Ishikawa (cell line): ENCODE measurements around the gene XRCC3.

Experiments used
- CEBPB ChIP-seq: IDR thresholded peaks from 2 replicates; pipeline ENCODE4 v1.6.1; 2012
- CREB1 ChIP-seq: IDR thresholded peaks from 2 replicates; pipeline ENCODE4 v1.6.1; 2012; ENCODE audit warnings: low read depth
- EGR1 ChIP-seq: IDR thresholded peaks from 2 replicates; pipeline ENCODE4 v1.6.1; 2012
- EP300 ChIP-seq: IDR thresholded peaks from 2 replicates; pipeline ENCODE4 v1.6.1; 2012; ENCODE audit warnings: borderline replicate concordance
- FOXM1 ChIP-seq: IDR thresholded peaks from 2 replicates; pipeline ENCODE4 v1.6.1; 2012; ENCODE audit warnings: low read depth, borderline replicate concordance
- RAD21 ChIP-seq: IDR thresholded peaks from 2 replicates; pipeline ENCODE4 v1.6.1; 2012; ENCODE audit warnings: low read depth
- TAF1 ChIP-seq: IDR thresholded peaks from 2 replicates; pipeline ENCODE4 v1.6.1; 2012; ENCODE audit warnings: low read depth, mild to moderate bottlenecking
- TCF12 ChIP-seq: IDR thresholded peaks from 2 replicates; pipeline ENCODE4 v1.6.1; 2012; ENCODE audit warnings: low read depth
- YY1 ChIP-seq: IDR thresholded peaks from 2 replicates; pipeline ENCODE4 v1.6.1; 2012; ENCODE audit warnings: low read depth
- TF ChIP-seq, protein P1 (sequence below): IDR thresholded peaks from 2 replicates; pipeline ENCODE4 v1.6.1; 2012
- TF ChIP-seq, protein P2 (sequence below): IDR thresholded peaks from 2 replicates; pipeline ENCODE4 v1.6.1; 2012; ENCODE audit warnings: low read depth, mild to moderate bottlenecking
- TF ChIP-seq, protein P3 (sequence below): IDR thresholded peaks from 2 replicates; pipeline ENCODE4 v1.6.1; 2012

GRCh38 chr14:103728721-103729120, 13.5 kb upstream of the XRCC3 start:
- TF ChIP-seq CEBPB (no peak), CREB1 (no peak), EP300 (no peak), RAD21 (no peak), EGR1 (no peak), YY1 (no peak), TAF1 (no peak), FOXM1 (no peak), TCF12 (no peak)
- TF ChIP-seq, protein P1, sequence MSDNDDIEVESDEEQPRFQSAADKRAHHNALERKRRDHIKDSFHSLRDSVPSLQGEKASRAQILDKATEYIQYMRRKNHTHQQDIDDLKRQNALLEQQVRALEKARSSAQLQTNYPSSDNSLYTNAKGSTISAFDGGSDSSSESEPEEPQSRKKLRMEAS = no peak
- TF ChIP-seq, protein P2, sequence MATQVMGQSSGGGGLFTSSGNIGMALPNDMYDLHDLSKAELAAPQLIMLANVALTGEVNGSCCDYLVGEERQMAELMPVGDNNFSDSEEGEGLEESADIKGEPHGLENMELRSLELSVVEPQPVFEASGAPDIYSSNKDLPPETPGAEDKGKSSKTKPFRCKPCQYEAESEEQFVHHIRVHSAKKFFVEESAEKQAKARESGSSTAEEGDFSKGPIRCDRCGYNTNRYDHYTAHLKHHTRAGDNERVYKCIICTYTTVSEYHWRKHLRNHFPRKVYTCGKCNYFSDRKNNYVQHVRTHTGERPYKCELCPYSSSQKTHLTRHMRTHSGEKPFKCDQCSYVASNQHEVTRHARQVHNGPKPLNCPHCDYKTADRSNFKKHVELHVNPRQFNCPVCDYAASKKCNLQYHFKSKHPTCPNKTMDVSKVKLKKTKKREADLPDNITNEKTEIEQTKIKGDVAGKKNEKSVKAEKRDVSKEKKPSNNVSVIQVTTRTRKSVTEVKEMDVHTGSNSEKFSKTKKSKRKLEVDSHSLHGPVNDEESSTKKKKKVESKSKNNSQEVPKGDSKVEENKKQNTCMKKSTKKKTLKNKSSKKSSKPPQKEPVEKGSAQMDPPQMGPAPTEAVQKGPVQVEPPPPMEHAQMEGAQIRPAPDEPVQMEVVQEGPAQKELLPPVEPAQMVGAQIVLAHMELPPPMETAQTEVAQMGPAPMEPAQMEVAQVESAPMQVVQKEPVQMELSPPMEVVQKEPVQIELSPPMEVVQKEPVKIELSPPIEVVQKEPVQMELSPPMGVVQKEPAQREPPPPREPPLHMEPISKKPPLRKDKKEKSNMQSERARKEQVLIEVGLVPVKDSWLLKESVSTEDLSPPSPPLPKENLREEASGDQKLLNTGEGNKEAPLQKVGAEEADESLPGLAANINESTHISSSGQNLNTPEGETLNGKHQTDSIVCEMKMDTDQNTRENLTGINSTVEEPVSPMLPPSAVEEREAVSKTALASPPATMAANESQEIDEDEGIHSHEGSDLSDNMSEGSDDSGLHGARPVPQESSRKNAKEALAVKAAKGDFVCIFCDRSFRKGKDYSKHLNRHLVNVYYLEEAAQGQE = no peak
- TF ChIP-seq, protein P3, sequence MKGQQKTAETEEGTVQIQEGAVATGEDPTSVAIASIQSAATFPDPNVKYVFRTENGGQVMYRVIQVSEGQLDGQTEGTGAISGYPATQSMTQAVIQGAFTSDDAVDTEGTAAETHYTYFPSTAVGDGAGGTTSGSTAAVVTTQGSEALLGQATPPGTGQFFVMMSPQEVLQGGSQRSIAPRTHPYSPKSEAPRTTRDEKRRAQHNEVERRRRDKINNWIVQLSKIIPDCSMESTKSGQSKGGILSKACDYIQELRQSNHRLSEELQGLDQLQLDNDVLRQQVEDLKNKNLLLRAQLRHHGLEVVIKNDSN = no peak
